Coronary artery (tissue), 2 donors: Measurements from ENCODE around the gene TRIM2.

ENCODE experiments used
- DNase-seq: peaks from one replicate; pipeline ENCODE4 v3.0.0-alpha.2; 2017; ENCODE audit warnings: low spot score
- H3K27ac ChIP-seq, 2 donors: fragments of 200-600 bp; sonication (generic); one replicate each; pipeline ENCODE4 v1.5.1; 2016 to 2019
- H3K4me3 ChIP-seq: fragments of 200-600 bp; sonication (generic); 2 replicates; pipeline ENCODE4 v1.5.1; 2016; ENCODE audit warnings: mild to moderate bottlenecking, moderate library complexity
- CTCF ChIP-seq: fragments of 200-600 bp; sonication (generic); IDR thresholded peaks from one replicate; pipeline ENCODE4 v1.5.1; 2019; ENCODE audit warnings: antibody characterized with exemption

TRIM2 gene

DNA sequence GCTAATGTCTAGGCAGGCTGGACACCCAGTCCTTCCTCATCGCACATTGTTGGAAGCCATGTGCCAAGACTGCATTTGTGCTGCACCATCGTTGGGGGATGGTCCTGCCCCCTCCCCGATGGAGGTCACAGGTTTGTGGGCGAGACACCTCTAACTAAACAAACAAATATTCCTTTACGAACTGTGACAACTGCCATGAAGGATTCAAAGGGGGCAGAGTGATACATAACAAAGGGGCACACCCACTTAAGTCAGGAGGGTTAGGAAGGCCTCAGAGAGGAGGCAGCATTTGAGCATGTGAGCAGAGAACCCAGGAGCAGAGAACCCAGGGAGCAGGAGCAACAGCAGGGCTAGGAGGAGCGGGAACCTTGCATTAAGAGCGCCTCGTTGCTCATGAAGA, 37.1 kb downstream of the TRIM2 start:
- TF ChIP-seq CTCF = no peak
- no peak for DNase-seq
- Histone ChIP-seq H3K4me3 (no peak overlapping the region), H3K27ac (no peak overlapping the region)

DNA sequence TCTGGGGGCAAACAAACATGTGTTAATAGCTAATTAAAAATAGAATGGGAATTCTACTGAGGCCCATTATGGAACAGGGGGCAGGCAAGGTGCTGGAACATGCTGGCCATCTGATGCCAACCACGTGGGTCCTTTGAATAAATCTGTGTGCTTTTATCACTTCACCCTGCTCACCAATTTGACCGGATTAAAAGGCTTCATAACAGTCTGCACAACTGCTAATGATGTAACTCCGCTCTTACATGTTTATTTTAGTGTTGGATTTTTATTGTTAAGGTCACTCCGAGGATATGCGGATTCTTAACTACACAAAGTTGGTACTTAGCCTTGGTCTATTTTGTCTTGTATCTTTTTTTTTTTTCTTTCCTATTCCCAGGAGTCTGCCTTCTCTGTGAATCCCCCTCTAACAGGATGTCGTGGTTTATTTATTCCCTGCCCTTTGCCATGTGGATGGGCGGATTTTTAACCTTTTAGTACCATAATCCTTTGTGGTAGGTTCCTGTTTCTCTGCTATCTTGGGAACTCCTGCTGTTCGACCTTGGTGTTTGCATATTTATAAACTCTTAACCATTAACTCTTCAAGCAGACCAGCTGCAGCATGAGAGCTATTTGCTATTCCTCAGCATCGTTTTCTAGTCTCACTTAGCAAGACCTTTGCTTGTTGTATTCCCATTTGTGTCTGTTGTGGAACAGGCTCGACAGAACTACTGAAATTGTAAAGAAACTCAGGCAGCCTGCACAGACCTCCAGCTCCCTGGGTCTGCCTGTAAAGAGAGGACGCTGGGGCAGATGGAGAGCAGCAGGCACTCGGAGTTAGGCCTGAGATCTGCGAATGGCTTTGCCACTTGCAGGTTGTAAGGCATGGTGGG, 38.0 kb downstream of the TRIM2 start:
- no peak overlapping the region for H3K27ac ChIP-seq
- no peak for TF ChIP-seq CTCF

DNA sequence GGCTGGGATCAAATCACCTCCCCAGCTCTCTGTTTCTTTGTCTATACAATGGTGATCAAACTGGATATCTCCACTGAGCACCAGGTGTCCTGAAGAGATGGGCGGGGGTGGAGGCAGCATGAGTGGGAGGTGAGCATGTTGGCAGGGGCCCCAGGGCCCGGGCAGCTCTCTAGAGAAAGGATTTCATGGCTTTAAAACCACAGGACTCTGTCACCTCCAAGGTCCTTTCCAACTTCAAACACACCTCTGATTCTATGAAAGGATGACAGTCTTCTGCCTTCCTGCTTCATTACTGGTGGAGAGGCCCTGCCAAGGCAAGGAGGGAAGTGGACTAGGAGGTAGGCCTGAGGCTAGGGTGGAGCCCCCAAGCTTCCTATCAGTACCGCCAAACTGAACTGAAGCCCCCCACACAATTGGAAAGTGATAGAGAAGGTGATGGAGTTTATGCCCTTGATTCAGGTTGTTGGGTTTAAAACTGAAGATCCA, 38.6 kb downstream of the TRIM2 start:
- no peak for TF ChIP-seq CTCF
- DNase-seq = no peak
- Histone ChIP-seq H3K27ac (no peak overlapping the region), H3K4me3 (no peak overlapping the region)

More for the DNA sequence above, 38.0 kb downstream of the TRIM2 start:
- no peak overlapping the region for H3K4me3 ChIP-seq
- DNase-seq = no peak

- no peak for TF ChIP-seq CTCF
- DNase-seq = no peak
- no peak overlapping the region for H3K27ac ChIP-seq
- no peak overlapping the region for H3K4me3 ChIP-seq
Measured at GRCh38 chr4:153243468-153243867, 39.2 kb downstream of the TRIM2 start.

DNA sequence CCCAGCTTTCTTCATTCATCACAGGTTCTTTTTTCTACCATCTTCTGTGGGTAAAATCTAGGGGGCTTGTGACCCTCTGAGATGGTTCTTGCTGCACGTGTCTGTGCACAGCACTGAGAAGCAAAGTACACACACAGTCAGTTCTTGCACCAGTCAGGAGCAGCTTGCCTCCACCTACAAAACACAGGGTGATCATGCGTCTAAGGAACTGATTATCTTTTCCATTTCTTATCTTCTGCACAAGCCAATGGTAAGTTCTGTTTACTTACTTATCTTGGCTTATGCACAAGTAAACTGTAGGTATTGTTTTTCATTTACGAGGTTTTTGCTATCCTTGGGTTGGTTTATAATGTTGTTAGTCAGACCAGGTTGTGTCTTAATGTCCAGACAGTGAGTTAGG, 40.7 kb downstream of the TRIM2 start:
- no peak for TF ChIP-seq CTCF
- no peak overlapping the region for H3K4me3 ChIP-seq
- DNase-seq = no peak
- no peak overlapping the region for H3K27ac ChIP-seq

DNA sequence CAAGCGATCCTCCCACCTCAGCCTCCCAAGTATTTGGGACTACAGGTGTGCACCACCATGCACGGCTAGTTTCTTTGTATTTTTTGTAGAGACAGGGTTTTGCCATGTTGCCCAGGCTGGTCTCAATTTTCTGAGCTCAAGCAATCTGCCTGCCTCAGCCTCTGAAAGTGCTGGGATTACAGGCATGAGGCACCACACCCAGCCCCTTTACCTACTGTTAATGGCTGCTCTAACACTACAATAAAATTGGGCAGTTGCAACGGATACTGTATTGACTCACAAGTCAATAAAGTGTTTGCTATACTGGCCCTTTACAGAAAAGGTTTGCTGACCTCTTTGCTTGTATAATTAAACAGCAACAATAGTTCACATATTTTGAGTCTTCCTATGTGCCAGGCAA, 41.5 kb downstream of the TRIM2 start:
- no peak for DNase-seq
- no peak overlapping the region for H3K27ac ChIP-seq
- H3K4me3 ChIP-seq = no peak overlapping the region
- TF ChIP-seq CTCF = no peak
